ENCODE data around the gene PAK1.

The PAK1 gene

DNA sequence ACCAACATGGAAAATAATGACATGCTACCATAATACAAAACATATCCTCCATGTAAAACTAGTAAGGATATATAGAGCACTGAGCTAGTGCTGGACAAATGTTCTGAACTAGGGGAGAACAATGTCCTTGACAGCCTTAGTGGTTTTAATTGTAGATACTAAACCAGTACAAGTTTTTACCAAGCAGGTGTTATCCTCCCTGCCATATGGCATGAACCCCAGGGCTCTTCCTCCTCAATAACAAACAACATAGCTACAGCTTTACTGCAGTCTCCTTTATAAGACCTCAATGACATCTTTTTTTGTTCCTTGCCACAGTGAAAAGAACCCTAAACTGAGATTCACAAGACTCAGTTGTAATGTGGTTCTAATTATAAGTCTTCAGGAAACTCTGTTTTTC is 102.2 kb downstream of the PAK1 start:
- no peak for TF ChIP-seq Cebpa-rat (IDR thresholded peaks at IDR 0.05)
- Histone ChIP-seq H3K4me1 (no peaks in the 10 kb centered on the region), H3K4me2 (no peak overlapping the region), H3K4me3 (no peak overlapping the region), H3K9ac (no peak overlapping the region), H3K36me3 (peaks cover 62% of the 10 kb centered on the region), H3K9me3 (peaks cover under 1% of the 10 kb centered on the region; the same call in 1 of the 2 replicates), H4K20me1 (no peaks in the 10 kb centered on the region), H3K27me3 (no peaks in the 10 kb centered on the region), H3K27ac (no peak overlapping the region)

DNA sequence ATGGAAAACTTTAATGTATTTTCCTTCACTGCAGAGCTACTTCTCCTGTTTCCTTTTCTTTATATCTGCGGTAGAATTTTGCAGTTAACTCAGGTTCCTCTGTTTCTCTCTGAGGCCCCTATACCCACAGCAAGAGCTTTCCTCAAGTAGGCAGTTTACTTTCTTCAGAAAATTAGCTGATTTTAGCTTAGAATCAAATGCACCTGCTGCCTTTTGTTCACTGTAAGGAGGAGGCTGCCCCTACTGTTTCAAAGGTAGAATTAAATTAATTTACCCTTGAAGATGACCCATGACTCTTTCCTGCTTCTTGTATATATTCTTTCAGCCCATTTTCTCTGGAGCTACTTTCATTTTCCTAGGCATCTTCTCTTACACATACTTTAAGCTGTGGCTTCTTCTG is 103.7 kb downstream of the PAK1 start:
- TF ChIP-seq Cebpa-rat (IDR thresholded peaks at IDR 0.05): no peak
- Histone ChIP-seq H3K4me1 (no peaks in the 10 kb centered on the region), H3K9ac (no peak overlapping the region), H3K4me3 (no peak overlapping the region), H4K20me1 (no peaks in the 10 kb centered on the region), H3K4me2 (no peak overlapping the region), H3K9me3 (peaks cover 13% of the 10 kb centered on the region; the same call in 1 of the 2 replicates), H3K27me3 (no peaks in the 10 kb centered on the region), H3K27ac (no peak overlapping the region), H3K36me3 (peaks cover 58% of the 10 kb centered on the region)

DNA sequence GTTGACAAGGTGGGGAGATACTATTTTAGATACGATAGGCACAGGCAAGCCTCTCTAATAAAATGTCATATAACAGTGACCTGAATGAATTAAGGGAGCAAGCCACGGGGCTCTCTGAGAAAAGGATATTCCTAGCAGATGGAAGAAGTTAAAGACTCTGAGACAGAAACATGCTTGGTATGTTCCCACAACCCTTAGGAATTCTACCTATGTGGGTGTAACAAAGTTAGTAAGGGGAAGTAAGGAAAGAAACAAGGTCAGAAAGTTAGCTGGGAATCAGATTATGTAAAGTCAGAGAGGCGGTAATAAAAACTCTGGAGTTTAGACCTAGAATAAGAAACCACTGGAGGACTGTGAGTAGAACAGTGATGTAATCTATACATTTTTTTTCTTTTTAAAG is 112.7 kb downstream of the PAK1 start:
- H3K36me3 ChIP-seq: peaks cover 66% of the 10 kb centered on the region
- H3K4me1 ChIP-seq: no peaks in the 10 kb centered on the region
- TF ChIP-seq Cebpa-rat (IDR thresholded peaks at IDR 0.05): no peak
- H4K20me1 ChIP-seq: no peaks in the 10 kb centered on the region
- no peaks in the 10 kb centered on the region for H3K27me3 ChIP-seq
- H3K9me3 ChIP-seq: peaks cover 19% of the 10 kb centered on the region; the same call in 1 of the 2 replicates
- H3K4me2 ChIP-seq: no peak overlapping the region
- no peak overlapping the region for H3K4me3 ChIP-seq
- H3K9ac ChIP-seq: no peak overlapping the region
- H3K27ac ChIP-seq: no peak overlapping the region

DNA sequence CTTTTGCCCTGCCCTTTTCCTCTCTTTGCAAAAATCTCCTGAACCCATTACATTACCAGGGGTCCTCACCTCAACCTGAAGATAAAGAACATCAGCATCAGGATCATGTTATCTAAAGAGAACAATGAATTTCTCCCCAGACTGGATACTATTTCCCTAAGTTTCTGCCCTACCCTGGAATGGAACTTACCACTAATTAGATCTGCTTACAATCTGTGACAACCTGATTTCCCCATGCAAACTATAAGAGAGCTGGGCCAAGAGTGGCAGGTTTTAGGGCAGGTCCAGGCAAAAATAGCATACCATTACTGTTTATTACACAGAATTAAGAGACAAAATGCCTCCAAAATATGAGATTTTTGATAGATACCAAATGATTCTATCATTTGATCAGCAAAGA is 114.4 kb downstream of the PAK1 start:
- H3K27me3 ChIP-seq: no peaks in the 10 kb centered on the region
- H3K27ac ChIP-seq: no peak overlapping the region
- no peak overlapping the region for H3K9ac ChIP-seq
- peaks cover 6% of the 10 kb centered on the region; the same call in 1 of the 2 replicates for H3K9me3 ChIP-seq
- no peak for TF ChIP-seq Cebpa-rat (IDR thresholded peaks at IDR 0.05)
- H3K4me2 ChIP-seq: no peak overlapping the region
- H3K36me3 ChIP-seq: peaks cover 70% of the 10 kb centered on the region
- H4K20me1 ChIP-seq: no peaks in the 10 kb centered on the region
- no peaks in the 10 kb centered on the region for H3K4me1 ChIP-seq
- H3K4me3 ChIP-seq: no peak overlapping the region

DNA sequence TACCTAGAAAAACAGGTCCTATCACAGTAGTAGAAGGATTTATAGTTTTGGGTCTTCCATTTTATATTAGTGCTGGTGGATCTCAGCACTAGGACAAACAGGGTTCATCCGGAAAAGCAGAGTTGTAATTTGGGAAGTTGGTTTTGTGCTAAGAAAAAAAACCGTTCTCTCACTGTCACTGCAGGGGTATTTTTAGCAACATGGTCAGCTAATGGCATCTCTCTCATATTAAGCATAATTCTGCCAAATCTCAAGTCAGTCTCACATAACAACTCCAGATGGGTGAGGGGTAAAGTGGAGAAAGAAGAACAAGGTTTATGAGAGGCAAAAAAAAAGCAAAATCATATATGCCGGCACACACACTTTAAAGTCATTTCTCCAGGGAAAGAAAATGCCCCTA is 120.8 kb downstream of the PAK1 start:
- peaks cover 62% of the 10 kb centered on the region for H3K36me3 ChIP-seq
- H3K9ac ChIP-seq: no peak overlapping the region
- H4K20me1 ChIP-seq: no peaks in the 10 kb centered on the region
- no peak overlapping the region for H3K4me2 ChIP-seq
- H3K4me3 ChIP-seq: no peak overlapping the region
- H3K4me1 ChIP-seq: no peaks in the 10 kb centered on the region
- H3K27ac ChIP-seq: no peak overlapping the region
- H3K27me3 ChIP-seq: no peaks in the 10 kb centered on the region
- H3K9me3 ChIP-seq: no peaks in the 10 kb centered on the region
- no peak for TF ChIP-seq Cebpa-rat (IDR thresholded peaks at IDR 0.05)

DNA sequence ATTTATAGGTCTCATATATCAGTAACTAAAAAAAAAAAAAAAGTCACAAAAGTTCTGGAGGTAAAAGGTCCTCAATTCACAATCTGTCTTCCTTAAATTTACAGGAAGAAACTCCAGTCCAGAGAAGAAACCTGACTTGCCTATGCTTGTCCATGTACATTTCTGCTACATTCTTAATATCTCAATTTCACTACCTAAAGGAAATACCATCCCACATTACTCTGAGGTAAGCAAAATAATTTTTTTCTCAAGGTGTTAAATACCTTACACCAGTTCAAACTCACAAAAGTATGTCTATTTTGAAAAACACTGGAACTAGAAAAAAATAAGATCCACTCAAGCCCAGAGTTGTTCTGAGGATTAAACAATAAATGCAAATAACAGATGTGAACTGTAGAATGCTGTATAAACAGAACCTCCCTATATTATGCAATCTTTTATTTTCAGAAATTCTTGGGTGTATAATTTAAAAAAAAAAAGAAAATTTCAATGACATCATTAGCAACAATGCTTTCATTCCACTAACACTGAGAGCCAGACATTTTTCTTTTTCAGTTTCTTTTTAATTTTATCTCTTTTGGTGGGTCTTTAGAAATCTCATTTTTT is 122.5 kb downstream of the PAK1 start:
- no peak overlapping the region for H3K4me2 ChIP-seq
- no peak overlapping the region for H3K27ac ChIP-seq
- no peaks in the 10 kb centered on the region for H4K20me1 ChIP-seq
- H3K9ac ChIP-seq: no peak overlapping the region
- H3K4me1 ChIP-seq: no peaks in the 10 kb centered on the region
- H3K36me3 ChIP-seq: peaks cover 59% of the 10 kb centered on the region
- no peaks in the 10 kb centered on the region for H3K9me3 ChIP-seq
- no peaks in the 10 kb centered on the region for H3K27me3 ChIP-seq
- H3K4me3 ChIP-seq: no peak overlapping the region
- TF ChIP-seq Cebpa-rat (IDR thresholded peaks at IDR 0.05): no peak

DNA sequence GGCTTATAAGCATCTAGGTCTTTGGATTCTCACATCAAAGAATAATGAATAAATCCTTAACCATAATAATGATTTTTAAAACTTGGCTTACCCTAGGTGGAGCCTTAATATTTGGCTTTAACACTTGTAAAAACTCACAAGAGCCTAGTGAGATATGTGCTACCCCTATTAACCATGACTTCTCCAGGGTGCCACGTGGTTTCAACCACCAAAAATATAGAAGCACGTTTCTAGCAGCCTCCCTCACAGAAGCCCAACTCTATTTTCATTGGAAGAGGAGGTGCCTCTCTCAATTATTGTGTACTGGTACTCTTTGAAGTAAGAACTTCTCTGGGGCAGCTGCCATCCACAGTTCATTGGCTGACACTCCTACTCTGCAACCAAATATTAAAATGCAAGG is 125.9 kb downstream of the PAK1 start:
- Histone ChIP-seq H3K9me3 (no peaks in the 10 kb centered on the region), H3K4me3 (no peak overlapping the region), H3K36me3 (peaks cover 69% of the 10 kb centered on the region), H3K4me2 (no peak overlapping the region), H3K4me1 (no peaks in the 10 kb centered on the region), H3K9ac (no peak overlapping the region), H3K27ac (no peak overlapping the region), H3K27me3 (no peaks in the 10 kb centered on the region), H4K20me1 (no peaks in the 10 kb centered on the region)
- no peak for TF ChIP-seq Cebpa-rat (IDR thresholded peaks at IDR 0.05)

DNA sequence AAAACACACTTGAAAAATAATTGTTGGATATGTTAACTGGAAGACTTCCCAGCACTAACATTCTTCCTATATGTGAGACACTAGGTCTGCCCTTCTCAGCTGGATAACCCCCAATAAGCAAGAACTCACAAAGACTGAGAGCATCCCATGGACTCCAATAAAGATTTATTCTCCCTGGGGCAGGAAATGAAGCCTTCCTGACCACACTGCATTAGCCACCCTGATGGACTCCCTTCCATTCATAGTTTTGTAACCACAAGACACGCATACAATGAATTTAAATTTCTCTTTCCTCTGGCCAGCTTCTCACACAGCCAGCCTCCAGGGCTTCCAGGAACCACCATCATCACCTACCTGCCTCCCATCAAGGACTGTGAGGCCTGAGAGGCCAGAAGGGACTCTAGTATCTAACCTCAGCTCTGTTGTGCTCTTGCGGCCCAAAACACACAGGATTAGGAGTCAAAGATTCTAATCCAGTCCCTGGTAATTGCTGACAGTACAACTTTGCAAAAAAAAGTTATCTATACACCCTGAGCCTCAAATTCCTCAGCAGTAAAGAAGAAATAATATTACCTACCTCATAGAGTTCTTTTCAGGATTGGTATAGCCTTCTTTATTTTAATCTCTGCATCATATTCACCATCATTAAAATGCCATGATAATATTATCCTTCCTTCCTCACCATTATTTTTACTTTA is 126.8 kb downstream of the PAK1 start:
- H3K36me3 ChIP-seq: peaks cover 71% of the 10 kb centered on the region
- H3K9ac ChIP-seq: no peak overlapping the region
- no peaks in the 10 kb centered on the region for H3K4me1 ChIP-seq
- no peaks in the 10 kb centered on the region for H4K20me1 ChIP-seq
- no peaks in the 10 kb centered on the region for H3K27me3 ChIP-seq
- no peak overlapping the region for H3K27ac ChIP-seq
- TF ChIP-seq Cebpa-rat (IDR thresholded peaks at IDR 0.05): no peak
- no peak overlapping the region for H3K4me2 ChIP-seq
- H3K9me3 ChIP-seq: no peaks in the 10 kb centered on the region
- H3K4me3 ChIP-seq: no peak overlapping the region

DNA sequence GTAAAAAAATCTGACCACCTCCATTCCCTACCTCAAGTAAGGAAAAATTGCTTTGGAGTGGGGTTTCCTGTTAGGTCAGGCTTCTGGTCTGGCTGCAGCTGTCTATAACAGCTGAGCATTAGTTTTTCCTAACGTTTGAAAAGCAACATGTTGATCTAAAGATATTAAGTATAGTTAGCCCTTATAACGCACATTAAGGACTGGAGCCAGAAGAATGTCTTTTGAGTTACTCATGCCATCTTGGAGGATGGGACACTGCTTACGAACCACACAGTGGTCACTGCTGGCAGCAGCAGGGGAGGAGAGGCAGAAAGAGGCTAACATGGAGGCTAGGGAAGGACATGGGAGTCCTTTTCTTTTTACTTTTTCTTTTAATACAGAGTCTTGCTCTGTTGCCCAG is 128.3 kb downstream of the PAK1 start:
- Histone ChIP-seq H3K4me1 (no peaks in the 10 kb centered on the region), H3K27me3 (no peaks in the 10 kb centered on the region), H4K20me1 (no peaks in the 10 kb centered on the region), H3K27ac (no peak overlapping the region), H3K4me3 (no peak overlapping the region), H3K36me3 (peaks cover 85% of the 10 kb centered on the region), H3K9me3 (no peaks in the 10 kb centered on the region), H3K9ac (no peak overlapping the region), H3K4me2 (no peak overlapping the region)
- no peak for TF ChIP-seq Cebpa-rat (IDR thresholded peaks at IDR 0.05)

DNA sequence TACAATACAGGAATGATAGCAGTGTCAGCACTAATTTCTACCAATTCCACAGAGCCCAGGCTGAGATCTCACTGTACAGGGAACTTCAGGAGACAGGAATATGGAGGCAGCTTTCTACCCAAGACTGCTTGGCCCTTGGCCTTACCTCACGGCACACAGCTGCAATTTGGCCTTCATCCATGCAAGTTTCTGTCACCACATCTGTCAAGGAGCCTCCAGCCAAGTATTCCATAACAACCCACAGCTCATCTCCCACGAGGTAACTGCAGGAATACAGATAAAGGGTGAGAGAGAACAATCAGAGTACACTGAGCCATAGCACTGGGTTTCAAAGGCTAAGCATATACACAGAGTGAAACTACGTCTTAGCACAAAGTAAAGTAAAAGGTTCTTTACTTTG is 133.4 kb downstream of the PAK1 start:
- TF ChIP-seq Cebpa-rat (IDR thresholded peaks at IDR 0.05): no peak

More for the DNA sequence above, 133.4 kb downstream of the PAK1 start:
- Histone ChIP-seq H3K9me3 (no peaks in the 10 kb centered on the region), H3K27me3 (no peaks in the 10 kb centered on the region), H3K27ac (no peak overlapping the region), H3K4me1 (no peaks in the 10 kb centered on the region), H3K4me2 (no peak overlapping the region), H3K9ac (no peak overlapping the region), H4K20me1 (no peaks in the 10 kb centered on the region), H3K4me3 (no peak overlapping the region), H3K36me3 (peaks cover 93% of the 10 kb centered on the region)

Measured in BLaER1 (cell line).